Uterus (tissue), 4 donors: ENCODE results near the gene ADNP. TPM values are rescaled to one million over a fixed set of nuclear protein-coding genes. Genes with fewer than 3 reads are reported as not detected.

Source experiments
- DNase-seq, 2 donors: peaks; one replicate each; pipeline ENCODE4 v3.0.0-alpha.2; 2019 to 2020
- H3K27ac ChIP-seq, 2 donors: fragments of 200-600 bp; sonication (generic); 1 replicate in 1 of 2; 2 replicates in 1 of 2; pipeline ENCODE4 v1.5.1; 2016 to 2018
- H3K27me3 ChIP-seq, 2 donors: fragments of 200-600 bp; sonication (generic); one replicate each; pipeline ENCODE4 v1.5.1; 2018 to 2019; ENCODE audit warnings: control low read depth in 1 of 2
- H3K36me3 ChIP-seq, 2 donors: fragments of 200-600 bp; sonication (generic); one replicate each; pipeline ENCODE4 v1.5.1; 2019; ENCODE audit warnings: control low read depth in 1 of 2
- H3K4me1 ChIP-seq, 2 donors: fragments of 200-600 bp; sonication (generic); one replicate each; pipeline ENCODE4 v1.5.1; 2018 to 2019; ENCODE audit warnings: control low read depth in 1 of 2
- H3K4me3 ChIP-seq, 2 donors: fragments of 200-600 bp; sonication (generic); 1 replicate in 1 of 2; 2 replicates in 1 of 2; pipeline ENCODE4 v1.5.1; 2018 to 2019; ENCODE audit warnings: mild to moderate bottlenecking in 1 of 2
- H3K9me3 ChIP-seq, 2 donors: fragments of 200-600 bp; sonication (generic); one replicate each; pipeline ENCODE4 v1.5.1; 2019; ENCODE audit warnings: control low read depth in 1 of 2
- CTCF ChIP-seq, 4 experiments: fragments of 200-600 bp in 2 of 4; fragments of 450-650 bp in 2 of 4; sonication (generic) in 2 of 4; IDR thresholded peaks; one replicate each; pipeline ENCODE4 v1.5.1; 2016 to 2019; ENCODE audit warnings: antibody characterized with exemption in 4 of 4, mild to moderate bottlenecking in 2 of 4, moderate library complexity in 1 of 4
- POLR2A ChIP-seq, 2 donors: fragments of 450-650 bp; IDR thresholded peaks; one replicate each; pipeline ENCODE4 v1.6.1; 2016; ENCODE audit warnings: antibody characterized with exemption in 2 of 2, mild to moderate bottlenecking in 1 of 2, moderate library complexity in 1 of 2
- intact Hi-C: fragments of 100-400 bp; cut with DNase I; formaldehyde crosslinking; loops from one replicate; pipeline ENCODE4 v1.15.1; 2023; ENCODE audit warnings: low total_unique reads
- total RNA-seq, 4 donors: library from RNA; depleted of rRNA in 3 of 4; stranded (reverse); fragments of >200 nt in 3 of 4; gene quantifications; one replicate each; pipeline versions ENCODE4 v1.1.0 to v1.2.4, GENCODE V29; 2014 to 2023
- donor health status: DM: yes; HTN: yes; CAD: no.

Gene ADNP
- total RNA-seq, 4 donors from 2014 or later: 30.6 to 90.1 (median 63.1) TPM

- DNase-seq: no peak
- no peaks in the 10 kb centered on the region for H3K27me3 ChIP-seq
- H3K4me3 ChIP-seq: peak overlapping the region; percentile 59 to 80
- no peaks in the 10 kb centered on the region for H3K36me3 ChIP-seq
- TF ChIP-seq POLR2A (IDR thresholded peaks at IDR 0.05): no peak
- TF ChIP-seq CTCF (IDR thresholded peaks at IDR 0.05): no peak
- peak overlapping the region; percentile 98 to 99 for H3K27ac ChIP-seq
- H3K9me3 ChIP-seq: no peaks in the 10 kb centered on the region
- peaks cover 7% of the 10 kb centered on the region in 2 donors for H3K4me1 ChIP-seq
- intact Hi-C loops: no loop called here
These were observed 814 bp upstream of the ADNP start for GRCh38 chr20:50932016-50932485.

GRCh38 chr20:50930976-50931305 lies 296 bp downstream of the ADNP start:
- DNase-seq: no peak
- TF ChIP-seq CTCF (IDR thresholded peaks at IDR 0.05) (peak in 1 of 4 experiments; percentile 5), POLR2A (IDR thresholded peaks at IDR 0.05) (no peak)
- Histone ChIP-seq H3K36me3 (no peaks in the 10 kb centered on the region), H3K27me3 (no peaks in the 10 kb centered on the region), H3K27ac (peak overlapping the region; percentile 98 to 99), H3K4me3 (peak overlapping the region; percentile 59 to 80), H3K4me1 (peaks cover 7% of the 10 kb centered on the region in 2 donors), H3K9me3 (no peaks in the 10 kb centered on the region)
- intact Hi-C loops: no loop called here

- DNase-seq: peak; percentile 23 to 34
- Histone ChIP-seq H3K4me3 (peak overlapping the region; percentile 88 to 98), H3K4me1 (peaks cover 7 to 10% of the 10 kb centered on the region in 2 donors), H3K9me3 (no peaks in the 10 kb centered on the region), H3K36me3 (no peaks in the 10 kb centered on the region), H3K27me3 (no peaks in the 10 kb centered on the region), H3K27ac (peak overlapping the region; percentile 81 to 99)
- intact Hi-C loops: no loop called here
- no peak for TF ChIP-seq CTCF (IDR thresholded peaks at IDR 0.05)
These were observed 880 bp downstream of the ADNP start for GRCh38 chr20:50930139-50930975.

DNA sequence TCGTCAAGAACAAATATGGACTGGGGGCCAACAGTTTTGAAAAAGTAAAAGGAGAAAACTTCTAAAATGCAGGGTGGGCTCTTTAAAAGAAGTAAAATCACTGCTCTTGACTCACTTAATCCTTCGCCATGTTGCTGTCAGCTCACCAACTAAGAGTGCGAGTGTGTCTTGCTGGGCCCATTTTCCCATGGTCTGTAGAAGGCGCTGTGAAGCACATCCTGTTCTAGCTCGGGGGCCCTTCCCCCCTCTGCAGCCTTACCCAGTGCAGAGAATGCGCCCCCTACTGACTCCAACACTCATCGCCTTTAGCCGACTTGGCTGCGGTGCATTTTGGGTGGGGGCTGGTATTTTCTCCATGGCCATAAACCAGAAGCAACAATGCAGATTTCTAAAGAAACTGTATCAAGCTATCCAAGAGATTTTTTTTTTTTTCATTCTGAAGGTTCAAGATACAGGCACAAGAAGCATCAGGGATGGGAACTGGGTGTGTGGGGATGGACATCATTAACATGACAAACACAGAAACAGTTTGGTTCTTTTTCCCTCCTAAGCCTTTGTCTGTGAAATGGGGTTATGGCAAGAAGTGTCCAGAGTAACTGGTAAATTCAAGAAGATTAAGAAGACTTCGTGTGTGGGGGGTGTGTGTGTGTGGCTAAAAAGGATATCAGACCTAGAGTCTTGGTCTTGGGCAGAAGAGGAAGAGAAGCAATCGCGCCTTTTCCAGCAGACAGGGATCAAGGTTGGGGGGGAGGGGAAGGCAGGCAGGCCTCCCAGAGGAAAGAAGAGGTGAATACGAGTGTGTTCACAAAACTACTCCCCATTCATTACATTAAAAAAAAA lies 1.7 kb downstream of the ADNP start:
- DNase-seq: peak; percentile 82 to 86
- Histone ChIP-seq H3K4me1 (peaks cover 7 to 11% of the 10 kb centered on the region in 2 donors), H3K9me3 (no peaks in the 10 kb centered on the region), H3K27ac (peak overlapping the region; percentile 81 to 99), H3K4me3 (peak overlapping the region; percentile 88 to 98), H3K36me3 (no peaks in the 10 kb centered on the region), H3K27me3 (no peaks in the 10 kb centered on the region)
- no peak for TF ChIP-seq POLR2A (IDR thresholded peaks at IDR 0.05)
- peak; percentile 66 to 79 (median 74) for TF ChIP-seq CTCF (IDR thresholded peaks at IDR 0.05)
- intact Hi-C loops: loop anchor here (10.0 kb wide), 1 partner anchor 135 kb away; the partner anchor contains the start of gene BCAS4
